Thoracic aorta (tissue), 2 donors: ENCODE results near the gene BCKDHB. TPM values are rescaled to one million over a fixed set of nuclear protein-coding genes. Genes with fewer than 3 reads are reported as not detected.

Experiments
- ATAC-seq: fragments of 150-250 bp; one replicate; pipeline ENCODE4 v1.8.0; 2017; ENCODE audit warnings: low read depth; ENCODE audit not compliant: insufficient number of reproducible peaks, low FRiP score
- DNase-seq: peaks from one replicate; pipeline ENCODE4 v3.0.0-alpha.2; 2020; ENCODE audit warnings: low spot score
- H3K27ac ChIP-seq, 2 donors: fragments of 200-600 bp; sonication (generic); 1 replicate in 1 of 2; 2 replicates in 1 of 2; pipeline ENCODE4 v1.5.1; 2016; ENCODE audit warnings: mild to moderate bottlenecking in 2 of 2, moderate library complexity in 2 of 2
- H3K27me3 ChIP-seq: fragments of 200-600 bp; sonication (generic); replicated peaks from 2 replicates; pipeline ENCODE4 v1.6.0; 2016; ENCODE audit warnings: mild to moderate bottlenecking; ENCODE audit not compliant: insufficient read depth
- H3K36me3 ChIP-seq: fragments of 200-600 bp; sonication (generic); one replicate; pipeline ENCODE4 v1.5.1; 2016
- H3K4me1 ChIP-seq, 2 donors: fragments of 200-600 bp; sonication (generic); 1 replicate in 1 of 2; 2 replicates in 1 of 2; pipeline versions ENCODE4 v1.5.1 to v1.6.0; 2016; ENCODE audit warnings: low read depth in 2 of 2, mild to moderate bottlenecking in 1 of 2; ENCODE audit not compliant: control insufficient read depth in 1 of 2
- H3K4me3 ChIP-seq: fragments of 200-600 bp; sonication (generic); 2 replicates; pipeline ENCODE4 v1.5.1; 2016; ENCODE audit warnings: mild to moderate bottlenecking
- H3K9me3 ChIP-seq: fragments of 200-600 bp; sonication (generic); 2 replicates; pipeline ENCODE4 v1.5.1; 2016
- CTCF ChIP-seq: fragments of 200-600 bp; sonication (generic); IDR thresholded peaks from one replicate; pipeline ENCODE4 v1.5.1; 2019; ENCODE audit warnings: antibody characterized with exemption
- total RNA-seq, 2 donors: library from RNA; depleted of rRNA; stranded (reverse); fragments of >200 nt; gene quantifications; one replicate each; pipeline versions ENCODE4 v1.1.0 to v1.2.3, GENCODE V29; 2016

Gene BCKDHB
- total RNA-seq, 2 donors from 2014 or later: 14.1 to 22.1 TPM

- H3K27ac ChIP-seq: no peak overlapping the region
- no peak for TF ChIP-seq CTCF
- peaks cover 0 to 3% of the 10 kb centered on the region in 2 donors for H3K4me1 ChIP-seq
- no peaks in the 10 kb centered on the region for H3K9me3 ChIP-seq
- ATAC-seq (no peak), DNase-seq (no peak)
- H3K4me3 ChIP-seq: no peak overlapping the region
- no peaks in the 10 kb centered on the region for H3K36me3 ChIP-seq
- no peaks in the 10 kb centered on the region for H3K27me3 ChIP-seq
Observed at GRCh38 chr6:80183019-80183795, 76.7 kb downstream of the BCKDHB start.

- no peak for DNase-seq
- no peak for TF ChIP-seq CTCF
- Histone ChIP-seq H3K27me3 (no peaks in the 10 kb centered on the region), H3K27ac (no peak overlapping the region), H3K4me3 (no peak overlapping the region), H3K36me3 (no peaks in the 10 kb centered on the region), H3K4me1 (peaks cover 0 to 3% of the 10 kb centered on the region in 2 donors), H3K9me3 (no peaks in the 10 kb centered on the region)
- no peak for ATAC-seq
Observed at GRCh38 chr6:80185492-80185891, 79.0 kb downstream of the BCKDHB start.

GRCh38 chr6:80186082-80186481 lies 79.6 kb downstream of the BCKDHB start:
- Histone ChIP-seq H3K27me3 (no peaks in the 10 kb centered on the region), H3K4me3 (no peak overlapping the region), H3K36me3 (no peaks in the 10 kb centered on the region), H3K4me1 (peaks cover 0 to 3% of the 10 kb centered on the region in 2 donors), H3K9me3 (no peaks in the 10 kb centered on the region), H3K27ac (no peak overlapping the region)
- no peak for DNase-seq
- no peak for ATAC-seq
- no peak for TF ChIP-seq CTCF

- peaks cover 8 to 9% of the 10 kb centered on the region in 2 donors for H3K4me1 ChIP-seq
Observed at GRCh38 chr6:80196906-80197305, 90.4 kb downstream of the BCKDHB start.

GRCh38 chr6:80197474-80197873 lies 91.0 kb downstream of the BCKDHB start:
- Histone ChIP-seq H3K4me3 (no peak overlapping the region), H3K36me3 (no peaks in the 10 kb centered on the region), H3K4me1 (peaks cover 8 to 9% of the 10 kb centered on the region in 2 donors), H3K27me3 (no peaks in the 10 kb centered on the region), H3K9me3 (no peaks in the 10 kb centered on the region), H3K27ac (no peak overlapping the region)
- ATAC-seq: no peak
- no peak for DNase-seq
- TF ChIP-seq CTCF: no peak

More at GRCh38 chr6:80196906-80197305, 90.4 kb downstream of the BCKDHB start:
- H3K27ac ChIP-seq: no peak overlapping the region
- DNase-seq: no peak
- H3K4me3 ChIP-seq: no peak overlapping the region
- no peaks in the 10 kb centered on the region for H3K36me3 ChIP-seq
- no peaks in the 10 kb centered on the region for H3K27me3 ChIP-seq
- no peaks in the 10 kb centered on the region for H3K9me3 ChIP-seq
- no peak for TF ChIP-seq CTCF
- no peak for ATAC-seq
